Caco-2 (cell line): ENCODE measurements around the gene NFE2. TPM values are rescaled to one million over a fixed set of nuclear protein-coding genes. Genes with fewer than 3 reads are reported as not detected.
A peak's percentile ranks its signal among the peaks of the same experiment; 100 is the strongest.

Source experiments
- BruUV-seq: library from RNA; stranded (reverse); fragments of 400-500 nt; replicated peaks from 2 replicates; lab custom pipeline; 2021; lab: Mats Ljungman, UMichigan
- CTCF ChIA-PET: fragments of 300-600 bp; sonication (Branson Sonifier 250); formaldehyde crosslinking; loops from one replicate; lab custom pipeline; 2022; ENCODE audit warnings: antibody characterized with exemption; lab: Charles Lee
- POLR2A ChIA-PET: fragments of 300-600 bp; sonication (Branson Sonifier 250); formaldehyde crosslinking; loops from one replicate; lab custom pipeline; 2022; ENCODE audit warnings: antibody characterized with exemption; lab: Charles Lee
- DNase-seq, 2 experiments: peaks; one replicate each; pipeline versions ENCODE4 v3.0.0 to v3.0.0-alpha.2; 2020 to 2022
- H3K27me3 ChIP-seq: replicated peaks from 2 replicates; pipeline ENCODE4 v1.6.0; 2011; ENCODE audit warnings: low read length; ENCODE audit not compliant: control insufficient read depth, insufficient read depth
- H3K36me3 ChIP-seq: 2 replicates; pipeline ENCODE4 v1.5.1; 2011; ENCODE audit warnings: low read length; ENCODE audit not compliant: control insufficient read depth, insufficient read depth
- H3K4me1 ChIP-seq: fragments of 250-450 bp; sonication (Bioruptor Pico); 2 replicates; pipeline ENCODE4 v1.5.1; 2020; ENCODE audit warnings: mild to moderate bottlenecking
- H3K4me3 ChIP-seq: 2 replicates; pipeline ENCODE4 v1.5.1; 2011; ENCODE audit warnings: low read depth, mild to moderate bottlenecking, control low read depth, low read length
- H3K9me3 ChIP-seq: fragments of 250-450 bp; sonication (Bioruptor Pico); 2 replicates; pipeline ENCODE4 v1.5.1; 2020; ENCODE audit warnings: mild to moderate bottlenecking, moderate library complexity
- H3K27ac Mint-ChIP-seq: one replicate; pipeline ENCODE4 v1.8.0; 2022; ENCODE audit warnings: mixed read lengths; ENCODE audit not compliant: unreplicated experiment
- H3K27me3 Mint-ChIP-seq: one replicate; pipeline ENCODE4 v1.8.0; 2022; ENCODE audit warnings: mixed read lengths; ENCODE audit not compliant: insufficient read depth, unreplicated experiment
- H3K36me3 Mint-ChIP-seq: one replicate; pipeline ENCODE4 v1.8.0; 2022; ENCODE audit warnings: mild to moderate bottlenecking, mixed read lengths; ENCODE audit not compliant: insufficient read depth, unreplicated experiment
- H3K4me1 Mint-ChIP-seq: one replicate; pipeline ENCODE4 v1.8.0; 2022; ENCODE audit warnings: low read depth, mixed read lengths; ENCODE audit not compliant: unreplicated experiment
- H3K4me3 Mint-ChIP-seq: one replicate; pipeline ENCODE4 v1.8.0; 2022; ENCODE audit warnings: mild to moderate bottlenecking, moderate library complexity, mixed read lengths; ENCODE audit not compliant: unreplicated experiment
- H3K9me3 Mint-ChIP-seq: one replicate; pipeline ENCODE4 v1.8.0; 2022; ENCODE audit warnings: mixed read lengths; ENCODE audit not compliant: unreplicated experiment
- intact Hi-C: fragments of 100-400 bp; cut with micrococcal nuclease; formaldehyde crosslinking; loops from one replicate; pipeline ENCODE4 v1.10.0; 2022; ENCODE audit not compliant: unreplicated experiment
- total RNA-seq: library from RNA; stranded (reverse); gene quantifications from 2 replicates; pipeline ENCODE4 v1.2.3, GENCODE V29; 2022
- TF ChIP-seq, protein P1 (sequence below), 2 experiments: fragments of 200-600 bp in 1 of 2; IDR thresholded peaks; 1 replicate in 1 of 2; 2 replicates in 1 of 2; pipeline versions ENCODE4 v1.5.1 to v1.8.0; 2011 to 2022; ENCODE audit warnings: antibody characterized with exemption in 1 of 2, control low read depth in 1 of 2, inconsistent platforms in 1 of 2, low read depth in 1 of 2, low read length in 1 of 2, mild to moderate bottlenecking in 1 of 2, moderate library complexity in 1 of 2; ENCODE audit not compliant: insufficient read depth in 1 of 2, severe bottlenecking in 1 of 2, unreplicated experiment in 1 of 2

The NFE2 gene
- total RNA-seq, 1 experiment from 2014 or later: 6.2 TPM

GRCh38 chr12:54292083-54292930 lies 8.5 kb downstream of the NFE2 start:
- TF ChIP-seq, protein P1, sequence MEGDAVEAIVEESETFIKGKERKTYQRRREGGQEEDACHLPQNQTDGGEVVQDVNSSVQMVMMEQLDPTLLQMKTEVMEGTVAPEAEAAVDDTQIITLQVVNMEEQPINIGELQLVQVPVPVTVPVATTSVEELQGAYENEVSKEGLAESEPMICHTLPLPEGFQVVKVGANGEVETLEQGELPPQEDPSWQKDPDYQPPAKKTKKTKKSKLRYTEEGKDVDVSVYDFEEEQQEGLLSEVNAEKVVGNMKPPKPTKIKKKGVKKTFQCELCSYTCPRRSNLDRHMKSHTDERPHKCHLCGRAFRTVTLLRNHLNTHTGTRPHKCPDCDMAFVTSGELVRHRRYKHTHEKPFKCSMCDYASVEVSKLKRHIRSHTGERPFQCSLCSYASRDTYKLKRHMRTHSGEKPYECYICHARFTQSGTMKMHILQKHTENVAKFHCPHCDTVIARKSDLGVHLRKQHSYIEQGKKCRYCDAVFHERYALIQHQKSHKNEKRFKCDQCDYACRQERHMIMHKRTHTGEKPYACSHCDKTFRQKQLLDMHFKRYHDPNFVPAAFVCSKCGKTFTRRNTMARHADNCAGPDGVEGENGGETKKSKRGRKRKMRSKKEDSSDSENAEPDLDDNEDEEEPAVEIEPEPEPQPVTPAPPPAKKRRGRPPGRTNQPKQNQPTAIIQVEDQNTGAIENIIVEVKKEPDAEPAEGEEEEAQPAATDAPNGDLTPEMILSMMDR (IDR thresholded peaks at IDR 0.05; ENCODE audit: insufficient read depth in 1 of 2, low read depth in 1 of 2, low read length in 1 of 2, severe bottlenecking in 1 of 2, unreplicated experiment in 1 of 2): no peak
- no peak for DNase-seq
- BruUV-seq: no TSS peak
- Histone ChIP-seq H3K9me3 (no peaks in the 10 kb centered on the region), H3K4me3 (no peak overlapping the region), H3K4me1 (0 out of 2 replicates have a peak, but pooled peaks cover 4% of the 10 kb centered on the region), H3K27me3 (no peaks in the 10 kb centered on the region), H3K36me3 (no peaks in the 10 kb centered on the region; the same call in none of the 2 replicates)
- Mint-ChIP-seq H3K36me3 (peaks cover 9% of the 10 kb centered on the region), H3K27me3 (no peaks in the 10 kb centered on the region), H3K27ac (no peak overlapping the region), H3K4me3 (no peak overlapping the region), H3K9me3 (no peaks in the 10 kb centered on the region), H3K4me1 (no peaks in the 10 kb centered on the region)
- ChIA-PET CTCF (interaction anchor here (1.1 to 5.2 kb wide), 4 partner anchors 32 to 69 kb away, joined by 3 to 56 read pairs (median 6); partner anchors contain the start of gene COPZ1), POLR2A (interaction anchor here (0.7 to 2.4 kb wide), 2 partner anchors 10 to 12 kb away, joined by 3 to 12 read pairs; partner anchors contain the start of genes CBX5 and HNRNPA1)
- intact Hi-C loops: no loop called here

DNA sequence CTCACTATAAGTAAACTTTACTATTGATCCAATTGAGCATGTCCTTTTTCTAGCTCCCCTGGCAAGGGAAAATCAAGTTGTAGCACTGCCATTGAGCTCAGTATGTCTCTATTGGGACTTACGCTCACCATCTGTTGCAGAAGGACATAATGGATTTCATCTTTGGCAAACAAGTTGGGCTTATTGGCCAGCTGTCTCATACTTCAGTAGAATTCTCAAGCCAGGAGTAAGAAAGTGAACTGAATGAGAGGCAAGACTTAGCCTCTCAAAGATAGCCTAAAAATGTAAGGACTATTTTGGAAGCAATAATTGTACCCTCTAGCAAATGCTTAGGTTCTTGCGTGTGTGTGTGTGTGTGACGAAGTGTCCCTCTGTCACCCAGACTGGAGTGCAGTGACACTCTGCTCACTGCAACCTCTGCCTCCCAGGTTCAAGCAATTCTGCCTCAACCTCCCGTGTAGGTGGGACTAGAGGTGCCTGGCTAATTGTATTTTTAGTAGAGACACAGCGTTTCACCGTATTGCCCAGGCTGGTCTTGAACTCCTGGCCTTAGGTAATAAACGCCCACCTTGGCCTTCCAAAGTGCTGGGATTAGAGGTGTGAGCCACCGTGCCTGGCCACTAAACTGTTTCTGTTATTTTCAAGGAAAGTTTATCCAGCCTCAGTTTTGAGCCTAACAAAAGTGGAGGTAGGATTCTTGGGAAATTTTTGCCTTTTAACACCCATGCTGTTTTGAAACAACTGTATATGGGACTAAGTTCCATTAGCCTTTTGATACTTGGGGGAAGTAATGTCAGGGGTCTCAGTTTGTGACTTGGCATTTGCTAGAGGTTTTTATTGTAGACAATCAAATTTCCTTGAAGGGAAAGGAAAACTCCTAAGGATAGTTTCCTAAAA lies 13.3 kb downstream of the NFE2 start:
- H3K36me3 Mint-ChIP-seq: peaks cover 9% of the 10 kb centered on the region

More for the DNA sequence above, 13.3 kb downstream of the NFE2 start:
- peaks cover 17% of the 10 kb centered on the region for H3K4me1 Mint-ChIP-seq
- Histone ChIP-seq H3K4me1 (peaks cover 35% of the 10 kb centered on the region), H3K4me3 (no peak overlapping the region), H3K27me3 (no peaks in the 10 kb centered on the region), H3K36me3 (peaks cover 6% of the 10 kb centered on the region), H3K9me3 (no peaks in the 10 kb centered on the region)
- TF ChIP-seq, protein P1 (IDR thresholded peaks at IDR 0.05; ENCODE audit: insufficient read depth in 1 of 2, low read depth in 1 of 2, low read length in 1 of 2, severe bottlenecking in 1 of 2, unreplicated experiment in 1 of 2): no peak
- H3K27ac Mint-ChIP-seq: peak overlapping the region; percentile 29
- H3K4me3 Mint-ChIP-seq: no peak overlapping the region
- ChIA-PET POLR2A (interaction anchor here (0.7 to 1.7 kb wide), 6 partner anchors 13 to 50 kb away, joined by 3 to 15 read pairs (median 6); partner anchors contain the start of genes COPZ1 and NFE2), CTCF (interaction anchor here (1.3 to 3.0 kb wide), 3 partner anchors 36 to 49 kb away, joined by 3 to 21 read pairs (median 4); partner anchors contain the start of gene COPZ1)
- no peaks in the 10 kb centered on the region for H3K9me3 Mint-ChIP-seq
- DNase-seq: no peak
- no peaks in the 10 kb centered on the region for H3K27me3 Mint-ChIP-seq
- intact Hi-C loops: no loop called here
- BruUV-seq: no TSS peak
